Esophagus squamous epithelium (tissue), 5 donors: ENCODE data around the gene MAML3. TPM values are rescaled to one million over a fixed set of nuclear protein-coding genes. Genes with fewer than 3 reads are reported as not detected.

ENCODE experiments used
- DNase-seq: peaks from one replicate; lab custom pipeline; 2025; lab: John Stamatoyannopoulos, UW
- H3K27ac ChIP-seq, 4 donors: fragments of 200-600 bp; sonication (generic); one replicate each; pipeline ENCODE4 v1.5.1; 2016 to 2019; ENCODE audit warnings: mild to moderate bottlenecking in 1 of 4
- H3K27me3 ChIP-seq, 4 donors: fragments of 200-600 bp; sonication (generic); 1 replicate in 3 of 4; 2 replicates in 1 of 4; pipeline versions ENCODE4 v1.5.1 to v1.6.0; 2017 to 2021; ENCODE audit warnings: antibody characterized with exemption in 1 of 4
- H3K36me3 ChIP-seq, 3 donors: fragments of 200-600 bp; sonication (generic); one replicate each; pipeline ENCODE4 v1.5.1; 2016 to 2019
- H3K4me1 ChIP-seq, 3 donors: fragments of 200-600 bp; sonication (generic); one replicate each; pipeline ENCODE4 v1.5.1; 2017 to 2019
- H3K4me3 ChIP-seq, 4 donors: fragments of 200-600 bp; sonication (generic); 1 replicate in 3 of 4; 2 replicates in 1 of 4; pipeline ENCODE4 v1.5.1; 2016 to 2019; ENCODE audit warnings: mild to moderate bottlenecking in 2 of 4, moderate library complexity in 1 of 4
- H3K9me3 ChIP-seq, 3 donors: fragments of 200-600 bp; sonication (generic); one replicate each; pipeline ENCODE4 v1.5.1; 2016 to 2019
- CTCF ChIP-seq, 6 experiments: fragments of 450-650 bp in 4 of 6; fragments of 200-600 bp in 2 of 6; sonication (generic) in 2 of 6; IDR thresholded peaks; one replicate each; pipeline ENCODE4 v1.5.1; 2016 to 2019; ENCODE audit warnings: antibody characterized with exemption in 6 of 6, mild to moderate bottlenecking in 4 of 6, moderate library complexity in 4 of 6
- POLR2A ChIP-seq, 4 donors: fragments of 450-650 bp; IDR thresholded peaks; one replicate each; pipeline ENCODE4 v1.6.1; 2017; ENCODE audit warnings: antibody characterized with exemption in 4 of 4, mild to moderate bottlenecking in 4 of 4, moderate library complexity in 3 of 4
- WGBS, 2 donors: methylation state at CpG; one replicate each; pipeline ENCODE4 v1.1.5; 2018; 5-methylcytosine and 5-hydroxymethylcytosine counted together
- intact Hi-C: fragments of 100-400 bp; cut with DNase I; formaldehyde crosslinking; loops from one replicate; pipeline ENCODE4 v1.15.0; 2022
- total RNA-seq, 4 donors: library from RNA; depleted of rRNA; stranded (reverse); fragments of >200 nt; gene quantifications; one replicate each; pipeline ENCODE4 v1.1.0, GENCODE V29; 2016
- donor health status: DM: yes; HTN: yes; CAD: no.

MAML3 gene
- total RNA-seq, 4 donors from 2014 or later: 6.9 to 14.2 (median 8.9) TPM

- peaks cover 0 to 7% (median 0%) of the 10 kb centered on the region in 3 donors for H3K4me1 ChIP-seq
- no peaks in the 10 kb centered on the region for H3K36me3 ChIP-seq
- no peak overlapping the region for H3K4me3 ChIP-seq
- WGBS, 2 donors: 80% methylated on average over 11 to 12 of the region's 12 CpGs
- intact Hi-C loops: no loop called here
- H3K27me3 ChIP-seq: no peaks in the 10 kb centered on the region
- no peak overlapping the region for H3K27ac ChIP-seq
- H3K9me3 ChIP-seq: no peaks in the 10 kb centered on the region
- TF ChIP-seq POLR2A (IDR thresholded peaks at IDR 0.05) (no peak), CTCF (IDR thresholded peaks at IDR 0.05) (no peak)
- DNase-seq: no peak
Measured at GRCh38 chr4:139786494-139787354, 367.3 kb downstream of the MAML3 start.

- Histone ChIP-seq H3K27ac (peak overlapping the region in 1 of 4 donors; percentile 23), H3K27me3 (no peaks in the 10 kb centered on the region), H3K4me3 (no peak overlapping the region), H3K9me3 (no peaks in the 10 kb centered on the region), H3K4me1 (no peaks in the 10 kb centered on the region), H3K36me3 (no peaks in the 10 kb centered on the region)
- TF ChIP-seq POLR2A (IDR thresholded peaks at IDR 0.05): no peak
- TF ChIP-seq CTCF (IDR thresholded peaks at IDR 0.05): no peak
- DNase-seq: no peak
- WGBS, 2 donors: 90 to 93% methylated on average over 4 of the region's 4 CpGs
- intact Hi-C loops: no loop called here
Measured at GRCh38 chr4:139785356-139785755, 368.6 kb downstream of the MAML3 start.

DNA sequence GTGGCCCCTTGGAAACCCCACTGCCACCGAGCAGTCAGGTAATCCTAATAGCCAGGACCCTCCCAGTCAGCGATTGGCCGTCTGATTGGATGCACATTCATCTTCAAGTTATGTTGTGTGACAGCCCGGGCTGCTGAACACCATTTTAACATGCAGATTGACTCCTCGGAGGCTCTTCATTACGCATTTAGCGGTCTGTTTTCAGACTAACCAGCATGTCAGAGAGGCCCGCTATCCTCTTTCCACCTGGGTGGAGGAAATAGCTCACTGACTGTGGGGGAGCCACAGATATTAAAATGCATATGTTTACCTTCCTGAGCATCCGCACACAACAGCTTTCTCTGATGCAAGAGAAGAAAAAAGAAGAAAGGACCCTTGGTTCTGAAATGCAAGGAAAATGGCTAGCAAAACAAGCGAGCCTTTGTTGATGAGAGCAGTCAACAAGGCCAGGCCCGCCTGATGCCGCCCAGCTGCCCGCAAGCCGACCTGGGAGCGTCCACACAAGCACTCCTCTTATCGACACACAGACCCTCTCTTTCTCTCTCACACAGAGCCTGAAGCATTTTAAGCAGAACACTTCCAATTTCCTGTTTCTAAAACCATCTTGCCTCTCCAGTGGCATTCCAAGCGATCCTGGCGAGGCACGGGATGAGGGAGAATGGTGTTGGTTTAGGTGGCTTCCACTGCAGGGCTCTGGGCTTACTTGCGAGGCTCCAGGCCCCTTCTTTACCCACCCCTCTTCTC lies 370.1 kb downstream of the MAML3 start:
- TF ChIP-seq POLR2A (IDR thresholded peaks at IDR 0.05) (no peak), CTCF (IDR thresholded peaks at IDR 0.05) (no peak)
- Histone ChIP-seq H3K36me3 (no peaks in the 10 kb centered on the region), H3K9me3 (no peaks in the 10 kb centered on the region), H3K27me3 (no peaks in the 10 kb centered on the region), H3K4me3 (no peak overlapping the region), H3K27ac (no peak overlapping the region), H3K4me1 (no peaks in the 10 kb centered on the region)
- WGBS, 2 donors: 86 to 92% methylated on average over 17 to 20 of the region's 20 CpGs
- no peak for DNase-seq
- intact Hi-C loops: no loop called here

DNA sequence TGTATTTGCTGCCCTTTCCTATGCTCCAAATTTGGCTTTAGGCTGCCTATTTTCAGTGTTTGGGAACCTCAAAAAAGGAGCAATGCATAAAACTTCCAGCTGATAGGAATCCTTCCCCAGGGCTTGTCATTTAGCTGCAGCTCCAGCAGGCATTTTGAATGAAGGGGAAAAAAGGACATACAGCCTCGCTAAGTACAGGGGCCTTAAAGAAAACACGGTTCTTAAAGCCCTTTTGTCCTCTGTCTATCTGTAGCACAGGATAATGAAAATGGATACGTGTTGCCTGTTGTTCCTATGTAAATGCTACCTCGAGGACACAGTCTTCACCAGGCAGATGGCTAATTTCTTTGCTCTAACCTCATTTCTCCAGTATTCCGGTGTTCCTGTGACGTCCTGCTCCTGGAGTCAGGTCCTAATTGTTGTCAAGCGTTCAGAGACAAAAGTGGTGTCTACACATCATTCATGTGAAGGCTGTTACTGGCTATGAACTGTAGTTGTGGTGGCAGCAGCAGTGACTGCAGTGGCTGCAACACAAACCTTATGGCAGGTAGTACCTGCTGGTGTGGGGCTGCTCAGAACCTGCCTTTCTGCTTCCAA lies 371.0 kb downstream of the MAML3 start:
- Histone ChIP-seq H3K4me3 (no peak overlapping the region), H3K27ac (no peak overlapping the region), H3K9me3 (no peaks in the 10 kb centered on the region), H3K36me3 (no peaks in the 10 kb centered on the region), H3K27me3 (no peaks in the 10 kb centered on the region), H3K4me1 (no peaks in the 10 kb centered on the region)
- intact Hi-C loops: no loop called here
- WGBS, 2 donors: 86 to 88% methylated on average over 7 of the region's 7 CpGs
- TF ChIP-seq POLR2A (IDR thresholded peaks at IDR 0.05) (no peak), CTCF (IDR thresholded peaks at IDR 0.05) (no peak)
- DNase-seq: no peak
